ENCODE measurements around the gene BRIP1.
"Not testable (repeated sequence)": the region's sequence is repeated elsewhere in the genome, so short reads cannot be mapped to it uniquely, and the experiment has no call there.

BRIP1 gene

DNA sequence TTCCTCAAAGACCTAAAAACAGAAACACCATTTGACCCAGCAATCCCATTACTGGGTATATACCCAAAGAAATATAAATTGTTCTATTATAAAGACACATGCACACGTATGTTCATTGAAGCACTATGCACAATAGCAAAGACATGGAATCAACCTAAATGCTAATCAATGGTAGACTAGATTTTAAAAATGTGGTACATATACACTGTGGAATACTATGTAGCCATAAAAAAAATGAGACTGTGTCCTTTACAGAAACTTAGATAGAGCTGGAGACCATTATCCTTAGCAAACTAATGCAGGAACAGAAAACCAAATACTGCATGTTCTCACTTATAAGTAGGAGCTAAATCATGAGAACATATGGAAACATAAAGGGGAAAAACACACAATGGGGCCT is 36.5 kb downstream of the BRIP1 start:
- not testable (repeated sequence) for DNase-seq

DNA sequence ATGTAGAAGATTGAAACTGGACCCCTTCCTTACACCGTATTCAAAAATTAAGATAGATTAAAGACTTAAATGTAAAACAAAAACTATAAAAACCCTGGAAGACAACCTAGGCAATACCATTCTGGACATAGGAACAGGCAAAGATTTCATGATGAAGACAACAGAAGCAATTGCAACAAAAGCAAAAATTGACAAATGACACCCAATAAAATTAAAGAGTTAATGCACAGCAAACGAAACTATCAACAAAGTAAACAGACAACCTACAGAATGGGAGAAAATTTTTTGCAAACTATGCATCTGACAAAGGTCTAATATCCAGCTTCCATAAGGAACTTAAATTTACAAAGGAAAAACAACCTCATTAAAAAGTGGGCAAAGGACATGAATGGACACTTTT is 37.1 kb downstream of the BRIP1 start:
- not testable (repeated sequence) for DNase-seq

DNA sequence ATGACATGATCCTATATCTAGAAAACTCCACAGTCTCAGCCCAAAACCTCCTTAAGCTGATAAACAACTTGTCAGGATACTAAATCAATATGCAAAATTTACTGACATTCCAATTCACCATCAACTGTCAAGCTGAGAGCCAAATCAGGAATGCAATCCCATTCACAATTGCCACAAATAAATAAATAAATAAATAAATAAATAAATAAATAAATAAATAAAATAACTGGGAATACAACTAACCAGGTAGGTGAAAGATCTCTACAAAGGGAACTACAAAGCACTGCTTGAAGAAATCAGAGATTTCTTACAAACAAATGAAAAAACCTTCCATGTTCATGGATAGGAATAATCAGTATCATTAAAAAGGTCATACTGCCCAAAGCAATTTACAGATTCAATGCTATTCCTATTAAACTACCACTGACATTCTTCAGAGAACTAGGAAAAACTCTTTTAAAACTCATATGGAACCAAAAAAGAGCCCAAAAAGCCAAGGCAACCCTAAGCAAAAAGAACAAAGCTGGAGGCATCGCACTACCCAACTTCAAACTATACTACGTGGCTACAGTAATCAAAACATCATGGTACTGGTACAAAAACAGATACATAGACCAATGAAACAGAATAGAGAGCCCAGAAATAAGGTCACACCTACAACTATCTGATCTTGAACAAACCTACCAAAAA is 37.7 kb downstream of the BRIP1 start:
- no peak for DNase-seq

DNA sequence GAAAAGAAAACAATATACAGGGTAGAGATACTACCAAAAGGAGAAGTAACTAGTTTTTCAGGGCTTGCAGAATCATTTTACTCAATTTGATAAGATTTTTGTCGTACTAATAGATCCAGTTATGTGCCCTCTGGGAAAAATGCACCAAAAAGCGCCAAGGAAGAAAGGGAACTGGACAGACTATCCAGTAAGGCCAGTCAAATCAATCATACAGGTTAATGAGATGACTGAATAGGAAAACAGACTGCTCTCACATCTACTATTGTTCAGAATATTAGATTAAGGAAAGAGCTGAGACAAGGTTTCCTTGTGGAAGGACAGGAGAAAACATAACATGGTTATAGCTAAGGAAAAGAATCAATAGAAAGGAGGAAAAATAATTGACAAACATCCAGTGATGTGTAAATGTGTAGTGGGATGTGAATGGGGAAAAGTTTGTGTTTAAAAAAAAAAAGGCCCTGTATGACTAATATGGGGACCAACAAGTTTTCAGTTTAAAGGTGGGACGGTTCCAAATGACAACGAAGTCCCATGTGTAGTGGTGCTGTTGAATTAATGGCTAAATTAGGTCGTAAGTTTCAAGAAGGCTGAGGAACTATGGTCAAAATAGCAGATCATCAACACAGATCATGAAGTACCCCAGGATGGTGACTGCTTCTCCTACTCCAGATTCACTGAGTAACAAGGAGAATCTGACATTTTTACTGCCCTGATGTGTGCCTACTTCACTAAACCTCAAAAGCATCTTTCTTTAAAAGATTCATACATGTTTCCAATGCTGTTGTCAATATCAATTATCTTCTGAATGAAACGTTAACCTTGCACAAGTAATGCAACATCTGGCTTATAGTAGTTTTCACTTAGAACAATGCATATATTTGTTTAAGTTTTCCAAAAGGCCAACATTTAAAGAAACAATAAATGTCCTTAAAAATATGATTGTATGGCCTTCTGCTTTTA is 40.7 kb downstream of the BRIP1 start:
- DNase-seq: no peak

DNA sequence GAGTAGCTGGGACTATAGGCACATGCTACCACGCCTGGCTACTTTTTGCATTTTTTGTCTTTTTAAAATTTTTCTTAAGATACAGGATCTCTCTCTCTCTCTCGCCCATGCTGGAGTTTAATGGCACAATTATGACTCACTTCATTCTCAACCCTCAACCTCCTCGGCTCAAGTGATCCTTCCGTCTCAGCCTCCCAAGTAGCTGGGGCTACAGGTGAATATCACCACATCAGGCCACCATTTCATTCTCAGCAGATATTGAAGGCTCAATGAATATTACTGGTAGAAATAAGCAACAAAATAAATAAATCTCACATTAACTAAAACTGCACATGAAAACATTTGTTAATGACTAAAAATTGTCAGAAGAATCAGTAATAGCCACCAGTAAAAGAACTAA is 41.7 kb downstream of the BRIP1 start:
- no peak for DNase-seq

DNA sequence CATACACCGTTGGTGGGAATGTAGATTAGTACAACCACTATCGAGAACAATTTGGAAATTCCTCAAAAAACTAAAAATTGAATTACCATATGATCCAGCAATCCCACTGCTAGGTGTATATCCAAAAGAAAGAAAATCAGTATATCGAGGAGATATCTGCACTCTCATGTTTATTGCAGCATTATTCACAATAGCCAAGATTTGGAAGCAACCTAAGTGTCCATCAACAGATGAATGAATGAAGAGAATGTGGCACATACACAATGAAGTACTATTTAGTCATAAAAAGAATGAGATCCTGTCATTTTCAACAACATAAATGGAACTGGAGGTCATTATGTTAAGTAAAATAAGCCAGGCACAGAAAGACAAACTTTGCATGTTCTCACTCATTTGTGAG is 44.1 kb downstream of the BRIP1 start:
- not testable (repeated sequence) for DNase-seq

DNA sequence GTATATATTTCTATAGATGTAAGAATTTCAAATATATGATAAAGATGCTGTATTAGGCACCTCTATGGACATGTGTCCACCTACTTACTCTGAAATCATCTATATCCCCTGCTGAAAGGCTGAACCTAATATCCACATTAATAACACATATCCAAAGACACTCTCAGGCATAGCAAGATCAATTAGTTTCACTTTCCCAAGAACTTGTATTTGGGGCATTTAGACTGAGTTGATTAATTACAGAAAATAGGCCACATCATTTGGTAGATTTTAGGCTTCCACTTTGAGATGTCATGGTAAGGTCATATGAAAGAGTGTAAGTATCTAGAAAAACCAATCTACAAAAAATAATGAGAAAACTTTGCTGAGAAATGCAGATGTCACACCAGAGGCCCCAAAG is 45.1 kb downstream of the BRIP1 start:
- no peak for DNase-seq

DNA sequence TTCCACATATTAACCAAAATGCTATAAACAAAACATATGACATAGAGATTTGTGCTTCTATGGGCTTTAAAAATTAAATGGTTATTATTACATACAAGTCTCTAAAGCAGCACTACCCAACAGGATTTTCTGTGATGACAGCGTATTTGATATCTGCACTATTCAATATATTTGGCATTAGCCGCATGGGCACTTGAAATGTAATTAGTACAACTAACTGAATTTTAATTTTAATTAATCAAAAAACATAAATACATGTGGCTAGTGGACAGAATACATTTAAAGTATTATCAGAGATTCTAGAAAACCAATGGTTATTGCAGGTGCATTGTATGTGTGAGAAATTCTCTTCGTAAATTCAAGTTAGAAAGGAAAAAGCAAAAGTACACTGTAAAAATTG is 45.9 kb downstream of the BRIP1 start:
- DNase-seq: no peak

DNA sequence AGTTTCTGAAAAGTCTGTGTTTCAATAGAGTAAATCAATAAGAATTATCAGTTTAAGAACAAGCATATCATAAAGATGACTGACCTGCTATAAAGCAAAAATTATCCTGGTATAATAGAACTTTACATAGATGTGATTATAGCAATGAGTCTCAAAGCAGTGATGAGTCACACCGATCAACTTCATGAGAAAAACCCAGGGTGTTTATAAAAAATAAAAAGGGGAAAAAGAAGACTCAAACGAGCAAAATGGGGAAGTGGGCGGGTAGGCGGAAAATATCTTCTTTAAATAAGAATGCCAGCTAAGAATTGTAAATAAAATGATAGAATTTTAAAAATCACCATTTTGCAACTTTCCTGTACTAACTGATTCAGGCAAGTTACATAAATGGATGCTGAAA is 46.8 kb downstream of the BRIP1 start:
- DNase-seq: no peak

DNA sequence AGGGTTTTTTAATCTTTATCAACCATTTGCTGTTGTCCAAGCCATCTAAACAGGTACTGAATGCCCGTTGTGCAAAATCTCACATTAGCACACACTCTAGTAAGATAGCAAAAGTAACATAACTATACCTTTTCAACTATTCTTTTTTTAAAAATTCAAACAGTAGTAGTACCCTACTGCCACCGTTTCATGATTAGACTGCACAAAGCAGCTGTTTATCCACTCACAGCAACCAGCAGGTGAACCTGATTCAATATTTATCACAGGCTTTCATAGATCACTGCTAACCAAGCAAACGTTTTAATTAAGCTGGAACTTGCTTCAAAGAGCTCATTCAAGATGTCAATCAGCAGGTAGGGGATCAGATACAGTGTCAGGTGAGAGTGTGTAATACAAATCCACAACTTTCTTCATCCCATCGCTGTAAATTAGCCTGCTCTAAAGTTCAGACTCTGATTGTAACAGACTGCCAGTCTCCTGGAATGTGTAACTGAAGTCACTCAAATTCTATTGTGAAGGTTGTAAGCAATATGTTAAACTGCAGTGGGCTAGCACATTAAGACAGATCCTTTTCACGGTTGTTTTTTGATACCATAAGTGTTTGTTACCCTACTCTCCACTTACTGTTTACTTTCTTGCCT is 47.3 kb downstream of the BRIP1 start:
- DNase-seq: no peak

DNA sequence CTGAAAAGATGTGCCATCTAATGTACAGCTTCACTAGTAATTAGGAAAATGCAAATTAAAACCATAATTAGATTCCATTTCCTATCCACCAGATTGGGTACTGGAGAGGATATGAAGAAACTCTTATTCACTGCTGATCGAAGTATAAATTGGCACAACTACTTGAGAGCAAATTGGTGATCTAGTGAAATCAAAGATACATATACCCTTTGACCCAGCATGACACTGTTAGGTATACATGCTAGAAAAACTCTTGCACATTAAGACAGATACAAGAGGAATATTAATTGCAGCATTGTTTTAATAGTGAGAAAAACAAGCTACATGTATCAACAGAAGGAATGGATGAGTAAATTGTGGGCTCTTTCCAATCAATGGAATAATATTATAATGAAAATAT is 48.8 kb downstream of the BRIP1 start:
- DNase-seq: no peak

DNA sequence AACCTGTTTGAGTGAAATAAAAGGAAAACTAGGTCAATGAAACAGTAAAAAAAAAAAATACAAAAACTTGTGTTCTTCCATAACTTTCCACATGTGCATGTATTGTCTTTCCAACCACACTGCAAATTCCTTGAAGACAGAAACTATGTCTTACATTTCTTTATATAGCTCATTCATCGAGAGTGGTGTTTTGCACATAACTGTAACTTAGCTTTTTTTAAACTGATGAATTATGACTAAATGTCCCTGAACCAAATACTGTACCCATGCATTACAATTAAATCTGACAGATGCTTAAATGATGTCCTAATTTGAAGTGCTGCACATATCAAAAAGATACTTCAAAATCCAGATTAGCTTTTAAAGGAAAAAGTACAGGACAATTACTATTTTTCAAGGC is 50.1 kb downstream of the BRIP1 start:
- no peak for DNase-seq

DNA sequence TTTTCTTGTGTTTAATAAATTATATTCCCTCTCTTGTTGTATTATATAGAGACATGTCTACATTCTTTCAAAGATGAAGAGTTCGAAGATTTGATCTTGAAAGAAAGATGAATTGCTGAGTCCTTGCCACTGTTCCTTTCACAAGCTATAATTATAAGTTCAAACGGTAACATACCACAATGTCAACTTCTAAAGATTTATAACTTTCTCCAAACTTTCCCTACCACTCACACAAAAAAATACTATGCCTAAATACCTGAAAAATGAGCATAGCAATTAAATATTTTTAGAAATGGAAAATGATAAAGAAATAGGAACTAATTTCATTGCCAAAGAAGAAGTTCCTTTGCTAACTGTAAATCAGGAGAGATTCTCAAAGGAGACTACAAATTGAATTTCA is 50.6 kb downstream of the BRIP1 start:
- no peak for DNase-seq

DNA sequence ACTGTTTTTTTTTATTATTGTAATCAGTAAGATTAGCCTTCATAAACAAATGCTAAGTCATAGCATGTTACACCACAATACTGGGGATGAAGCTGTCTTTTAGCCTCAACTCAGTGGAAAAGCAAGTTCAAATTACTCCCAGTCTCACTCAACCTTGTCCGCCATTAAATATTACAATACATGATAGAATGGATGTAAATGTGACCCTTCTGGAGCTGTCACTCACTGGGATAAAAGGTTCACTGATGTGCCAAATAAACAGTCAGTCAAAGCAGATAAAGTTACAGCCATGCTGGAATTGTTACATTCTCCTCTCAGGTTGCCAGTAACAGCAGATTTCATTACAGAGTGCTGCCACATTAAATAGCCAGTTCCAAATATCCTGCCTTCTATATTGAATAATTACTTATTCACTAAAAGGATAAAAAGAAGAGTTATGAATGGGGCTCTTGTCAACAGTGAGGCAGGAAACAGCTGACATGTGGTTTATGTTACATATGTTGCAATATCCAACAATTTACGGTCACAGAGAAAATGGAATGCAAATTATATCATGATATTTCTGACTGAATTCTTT is 53.4 kb downstream of the BRIP1 start:
- no peak for DNase-seq

DNA sequence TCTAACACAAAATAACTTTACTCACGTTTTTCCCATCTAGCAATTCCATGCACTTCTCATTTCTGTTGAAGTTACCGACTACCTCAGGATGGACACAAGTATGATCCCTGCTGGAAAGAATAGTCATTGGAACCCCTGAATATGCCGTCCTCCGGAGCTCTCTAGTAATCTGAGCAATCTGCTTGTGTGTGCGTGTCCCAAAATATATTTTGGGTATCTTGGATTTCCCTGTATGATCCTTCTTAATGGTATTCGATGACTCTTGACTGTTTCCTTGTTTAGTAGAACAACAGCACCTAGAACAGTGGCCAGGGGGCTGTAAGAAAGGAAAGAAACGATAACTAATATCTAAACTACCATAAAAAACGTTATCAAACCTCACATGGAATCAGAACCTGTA is 54.9 kb downstream of the BRIP1 start:
- DNase-seq: no peak

DNA sequence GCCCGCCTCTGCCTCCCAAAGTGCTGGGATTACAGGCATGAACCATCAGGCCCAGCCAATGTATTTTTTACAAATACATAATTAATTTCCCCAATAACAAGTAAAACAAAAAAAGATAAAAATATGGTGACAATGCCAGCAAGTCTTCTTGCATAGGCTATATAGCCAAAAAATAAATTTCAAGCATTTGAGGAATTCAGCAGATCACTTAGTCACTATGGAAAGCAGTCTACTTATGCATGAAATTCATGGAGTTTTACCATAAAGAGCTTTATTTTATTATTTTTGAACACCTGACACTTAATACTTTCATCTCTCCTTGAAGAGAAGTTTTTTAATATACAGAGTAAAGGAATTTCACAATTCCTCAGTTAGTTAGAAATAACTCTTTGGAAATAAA is 56.4 kb downstream of the BRIP1 start:
- no peak for DNase-seq

DNA sequence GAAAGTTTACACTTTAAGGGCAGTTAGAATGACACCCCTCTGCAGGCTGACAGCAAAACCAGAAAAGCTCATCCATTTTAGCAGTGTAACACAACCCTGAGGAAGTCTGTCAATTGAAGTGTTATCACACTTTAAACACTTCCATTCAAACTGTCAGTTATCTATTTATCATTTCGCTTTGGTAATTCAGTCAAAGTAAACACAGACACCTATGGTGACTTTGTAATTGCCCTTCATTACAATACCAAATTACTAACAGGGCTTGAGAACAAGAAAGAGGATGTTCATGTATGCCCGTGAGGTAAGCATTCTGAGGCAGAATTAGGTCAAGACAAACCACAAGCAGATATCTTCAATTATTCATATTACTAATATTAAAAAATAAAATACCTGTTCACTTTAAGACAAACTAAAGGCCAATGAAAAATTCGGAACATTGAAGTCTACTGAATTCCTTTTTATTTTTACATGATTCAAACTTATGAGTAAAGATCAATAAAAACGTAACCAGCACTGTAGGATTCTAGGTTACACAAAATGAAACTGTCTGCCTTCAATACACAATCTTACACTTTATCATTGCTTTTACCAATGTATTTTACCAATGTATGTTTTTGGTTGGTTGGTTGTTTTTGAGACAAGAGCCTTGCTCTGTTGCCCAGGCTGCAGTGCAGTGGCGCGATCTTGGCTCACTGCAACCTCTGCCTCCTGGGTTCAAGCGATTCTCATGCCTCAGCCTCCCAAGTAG is 57.1 kb downstream of the BRIP1 start:
- no peak for DNase-seq

DNA sequence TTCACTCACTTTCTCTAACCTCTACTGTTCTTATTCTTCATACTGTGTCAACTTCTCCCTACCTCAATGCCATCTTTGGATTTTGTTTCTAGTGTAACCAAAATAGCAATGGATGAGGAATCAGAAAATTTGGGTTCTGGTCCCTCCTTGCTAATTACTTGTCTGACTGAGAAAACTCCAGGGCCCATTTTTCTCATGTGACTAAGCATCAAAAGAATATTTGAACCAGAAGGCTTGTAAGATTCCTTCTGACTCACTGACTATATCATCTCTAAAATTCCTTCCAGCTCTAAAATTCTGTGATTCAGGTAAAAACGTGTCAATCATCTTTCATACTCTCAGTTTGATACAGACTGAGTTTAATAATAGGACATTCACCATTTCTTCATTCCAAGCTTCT is 57.9 kb downstream of the BRIP1 start:
- DNase-seq: no peak

DNA sequence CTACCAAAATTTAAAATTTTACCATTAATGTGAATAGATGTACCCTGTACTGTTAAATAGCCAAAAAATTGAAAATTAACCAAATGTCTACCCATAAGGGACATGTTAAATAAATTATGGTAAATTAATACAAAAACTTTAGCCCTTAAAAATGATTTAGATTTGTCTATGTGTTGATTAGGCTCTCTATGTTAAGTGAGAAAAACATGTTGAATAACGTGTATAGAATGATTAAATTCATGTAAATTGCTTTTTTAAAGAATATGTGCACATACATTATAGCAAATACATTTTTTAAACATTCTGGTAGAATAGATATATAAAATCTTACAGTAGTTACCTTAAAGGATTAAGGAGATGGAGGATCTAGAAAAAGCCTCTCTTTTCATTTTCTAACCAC is 59.5 kb downstream of the BRIP1 start:
- no peak for DNase-seq

DNA sequence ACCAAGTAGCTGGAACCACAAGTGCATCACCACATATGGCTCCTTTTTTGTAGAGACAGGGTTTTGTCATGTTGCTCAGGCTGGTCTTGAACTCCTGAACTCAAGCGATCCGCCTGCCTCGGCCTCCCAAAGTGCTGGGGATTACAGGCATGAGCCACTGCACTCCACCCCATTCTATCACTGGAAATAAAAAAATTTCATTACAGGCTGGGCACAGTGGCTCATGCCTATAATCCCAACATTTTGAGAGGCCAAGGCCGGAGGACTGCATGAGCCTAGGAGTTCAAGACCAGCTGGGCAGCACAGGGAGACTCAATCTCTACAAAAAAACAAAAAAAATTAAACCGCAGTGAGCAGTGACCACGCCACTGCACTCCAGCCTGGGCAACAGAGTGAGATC is 60.1 kb downstream of the BRIP1 start:
- DNase-seq: no peak

DNA sequence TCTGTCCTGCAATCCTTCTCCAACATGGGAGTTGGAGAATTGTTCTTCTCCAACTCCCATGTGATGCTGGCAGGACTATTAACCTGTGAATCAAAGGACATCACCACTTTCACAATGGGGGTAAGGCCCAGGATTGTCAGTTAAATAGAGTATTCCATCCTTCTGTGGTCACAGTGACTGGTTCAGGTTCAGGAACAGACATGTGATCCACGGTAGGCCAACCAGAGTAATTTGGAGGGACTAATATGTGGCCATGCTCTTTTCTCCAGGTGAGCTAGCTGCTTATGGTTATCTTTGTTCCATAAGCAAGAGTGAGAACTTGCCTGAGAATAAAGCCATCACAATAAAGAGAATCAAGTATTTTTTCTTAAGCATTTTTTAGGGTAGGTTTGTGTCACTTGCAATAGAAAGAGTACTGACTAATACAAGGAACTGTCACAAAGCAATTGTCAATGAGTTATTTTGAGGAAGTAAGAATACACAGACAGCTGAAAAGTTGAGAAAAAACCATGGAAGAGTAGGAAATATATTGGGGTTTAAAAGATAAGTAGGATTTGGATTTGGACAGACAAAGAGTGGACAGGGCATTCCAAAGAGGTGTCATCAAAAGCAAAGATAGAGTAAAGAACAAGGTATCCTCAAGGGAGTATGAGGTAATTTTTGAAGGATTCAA is 63.4 kb downstream of the BRIP1 start:
- DNase-seq: no peak

DNA sequence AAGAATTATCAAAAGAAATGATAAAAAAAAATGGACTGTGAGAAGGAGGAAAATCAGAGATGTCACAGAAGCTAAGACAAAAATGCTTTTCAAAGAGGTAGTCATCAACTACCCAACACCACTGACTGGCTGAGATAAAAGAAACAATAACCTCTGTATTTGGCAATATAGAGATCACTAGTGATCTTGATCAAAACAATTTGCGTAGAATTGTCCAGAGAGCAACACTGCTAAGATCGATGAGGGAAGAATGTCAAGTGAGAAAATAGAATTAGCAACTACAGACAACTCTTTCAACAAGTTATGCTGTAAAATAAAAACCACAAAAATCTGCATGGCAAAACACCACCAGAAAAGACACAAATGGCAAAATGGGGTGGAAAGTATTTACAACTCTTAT is 66.0 kb downstream of the BRIP1 start:
- DNase-seq: no peak

All from NCI-H2227 treated with DMSO at 0.1 percent for 48 hours (cell line).